Calu3 (cell line): ENCODE data around the gene MAT2A. TPM values are rescaled to one million over a fixed set of nuclear protein-coding genes. Genes with fewer than 3 reads are reported as not detected.

Experiments used
- BruUV-seq: library from RNA; stranded (reverse); fragments of 400-500 nt; replicated peaks from 2 replicates; lab custom pipeline; 2021; lab: Mats Ljungman, UMichigan
- CTCF ChIA-PET: fragments of 300-600 bp; sonication (Branson Sonifier 250); formaldehyde crosslinking; loops from one replicate; lab custom pipeline; 2022; ENCODE audit warnings: antibody characterized with exemption; lab: Charles Lee
- DNase-seq: peaks from one replicate; pipeline ENCODE4 v3.0.0; 2022
- H3K27ac Mint-ChIP-seq: one replicate; pipeline ENCODE4 v1.8.0; 2022; ENCODE audit warnings: mixed read lengths; ENCODE audit not compliant: unreplicated experiment
- H3K27me3 Mint-ChIP-seq: one replicate; pipeline ENCODE4 v1.8.0; 2022; ENCODE audit warnings: mixed read lengths; ENCODE audit not compliant: unreplicated experiment
- H3K36me3 Mint-ChIP-seq: one replicate; pipeline ENCODE4 v1.8.0; 2022; ENCODE audit warnings: mild to moderate bottlenecking, moderate library complexity, mixed read lengths; ENCODE audit not compliant: insufficient read depth, unreplicated experiment
- H3K4me1 Mint-ChIP-seq: one replicate; pipeline ENCODE4 v1.8.0; 2022; ENCODE audit warnings: mild to moderate bottlenecking, low read depth, mixed read lengths; ENCODE audit not compliant: unreplicated experiment
- H3K4me3 Mint-ChIP-seq: one replicate; pipeline ENCODE4 v1.8.0; 2022; ENCODE audit warnings: mild to moderate bottlenecking, low read depth, moderate library complexity, mixed read lengths; ENCODE audit not compliant: unreplicated experiment
- H3K9me3 Mint-ChIP-seq: one replicate; pipeline ENCODE4 v1.8.0; 2022; ENCODE audit warnings: low read depth, mixed read lengths; ENCODE audit not compliant: unreplicated experiment
- CTCF ChIP-seq: fragments of 200-600 bp; IDR thresholded peaks from one replicate; pipeline ENCODE4 v1.8.0; 2022; ENCODE audit warnings: antibody characterized with exemption; ENCODE audit not compliant: unreplicated experiment
- intact Hi-C: fragments of 100-400 bp; cut with micrococcal nuclease; formaldehyde crosslinking; loops from one replicate; pipeline ENCODE4 v1.10.0; 2022; ENCODE audit not compliant: unreplicated experiment
- total RNA-seq: library from RNA; stranded (reverse); gene quantifications from 2 replicates; pipeline ENCODE4 v1.2.3, GENCODE V29; 2022

Gene MAT2A
- total RNA-seq, 1 experiment from 2014 or later: 387 TPM

DNA sequence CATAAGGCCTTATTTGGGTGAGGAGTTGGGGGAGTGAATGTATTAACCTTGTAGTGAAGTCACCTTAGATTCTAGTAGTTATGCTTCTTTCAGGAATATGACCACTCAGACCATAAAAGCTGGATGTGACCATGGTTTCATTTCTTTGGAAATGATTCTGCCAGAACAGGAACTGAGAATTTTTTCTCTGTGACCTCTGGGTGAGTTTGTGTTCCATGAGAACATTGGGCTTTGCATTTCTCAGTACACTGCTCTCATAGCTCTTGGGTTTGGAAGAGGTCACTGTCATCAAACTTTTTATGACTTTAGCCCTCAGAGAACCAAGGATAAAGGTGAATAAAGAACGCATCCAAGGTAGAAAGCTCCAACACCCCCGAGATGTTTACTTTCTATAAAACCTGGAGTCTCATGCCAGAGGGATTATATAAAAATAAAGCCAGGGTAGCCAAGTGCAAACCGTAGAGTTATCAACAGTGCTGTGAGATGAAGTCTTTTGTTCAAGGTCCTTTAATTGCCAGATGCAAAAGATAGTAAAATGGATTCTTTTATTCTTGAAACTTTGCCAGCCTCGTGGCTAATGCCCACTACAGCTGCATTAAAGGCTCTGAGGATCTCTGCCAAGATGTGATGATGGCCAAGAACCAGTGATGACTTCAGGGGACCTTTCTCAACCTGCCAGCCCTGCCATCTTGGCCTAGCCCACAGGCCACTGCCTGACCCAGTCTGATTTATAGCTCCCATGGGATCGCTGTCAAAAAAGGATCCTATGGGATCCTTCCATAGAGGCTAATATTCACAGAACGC lies 27.8 kb upstream of the MAT2A start:
- Mint-ChIP-seq H3K4me1 (peaks cover 13% of the 10 kb centered on the region), H3K27ac (no peak overlapping the region), H3K9me3 (no peaks in the 10 kb centered on the region), H3K27me3 (no peaks in the 10 kb centered on the region), H3K4me3 (no peak overlapping the region), H3K36me3 (no peaks in the 10 kb centered on the region)
- DNase-seq: no peak
- TF ChIP-seq CTCF: no peak
- intact Hi-C loops: no loop called here
- CTCF ChIA-PET: interaction anchor here (0.5 kb wide), 1 partner anchor 66 kb away, joined by 4 read pairs; the partner anchor contains the start of gene VAMP8
- no TSS peak for BruUV-seq

- H3K4me1 Mint-ChIP-seq: peaks cover 38% of the 10 kb centered on the region
- CTCF ChIA-PET: no interaction called here
- H3K36me3 Mint-ChIP-seq: peaks cover 10% of the 10 kb centered on the region
- no peaks in the 10 kb centered on the region for H3K9me3 Mint-ChIP-seq
- no peak overlapping the region for H3K27ac Mint-ChIP-seq
- no peak for TF ChIP-seq CTCF
- no TSS peak for BruUV-seq
- DNase-seq: no peak
- H3K4me3 Mint-ChIP-seq: no peak overlapping the region
- intact Hi-C loops: no loop called here
- no peaks in the 10 kb centered on the region for H3K27me3 Mint-ChIP-seq
Observed at GRCh38 chr2:85514323-85514722, 24.6 kb upstream of the MAT2A start.

DNA sequence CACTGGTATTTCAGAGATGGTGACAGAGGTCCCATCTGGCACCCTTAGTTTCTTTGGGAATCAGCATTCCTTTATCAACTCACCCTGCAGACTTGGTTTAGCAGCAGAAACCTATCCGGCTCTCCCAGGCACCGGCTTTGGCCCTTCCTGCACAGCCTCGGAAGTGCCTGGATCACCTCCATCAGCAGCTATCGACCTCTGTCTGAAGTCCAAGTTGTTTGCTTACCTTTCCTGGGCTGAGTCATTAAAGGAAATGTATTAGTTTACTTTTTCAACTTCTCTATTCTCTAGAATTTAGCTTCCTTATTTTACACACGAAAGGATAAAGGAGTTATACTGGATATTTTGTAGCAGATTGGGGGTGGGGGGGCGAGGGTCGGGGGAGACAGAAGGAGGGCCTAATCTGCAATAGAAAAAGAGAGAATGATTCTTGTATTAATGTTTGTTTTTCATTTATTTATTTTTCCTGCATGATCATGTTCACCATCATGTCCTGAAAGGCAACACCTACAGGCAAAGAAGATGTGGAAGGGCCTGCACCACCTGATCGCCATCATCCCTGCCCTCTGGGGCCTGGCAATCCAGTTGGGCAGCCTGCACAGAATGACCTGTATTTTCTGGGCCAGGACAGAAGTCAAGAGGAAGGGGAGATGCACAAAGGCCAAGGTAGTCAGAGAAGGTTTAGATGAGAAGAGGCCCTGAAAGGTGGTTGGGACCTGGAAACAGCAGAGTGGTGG lies 22.1 kb upstream of the MAT2A start:
- intact Hi-C loops: loop anchor here (2.0 kb wide), 1 partner anchor 24 kb away; no protein-coding TSS in a partner anchor

More for the DNA sequence above, 22.1 kb upstream of the MAT2A start:
- TF ChIP-seq CTCF: no peak
- no peaks in the 10 kb centered on the region for H3K27me3 Mint-ChIP-seq
- CTCF ChIA-PET: interaction anchor here (0.5 to 1.6 kb wide), 13 partner anchors 8 to 97 kb away, joined by 3 to 8 read pairs (median 5); partner anchors contain the start of gene SH2D6
- DNase-seq: peak; percentile 78
- H3K4me3 Mint-ChIP-seq: no peak overlapping the region
- H3K27ac Mint-ChIP-seq: peak overlapping the region; percentile 78
- H3K9me3 Mint-ChIP-seq: no peaks in the 10 kb centered on the region
- peaks cover 38% of the 10 kb centered on the region for H3K4me1 Mint-ChIP-seq
- no TSS peak for BruUV-seq
- peaks cover 10% of the 10 kb centered on the region for H3K36me3 Mint-ChIP-seq
